ENCODE data around the gene STPG4.

The STPG4 gene

GRCh38 chr2:47050021-47050760 is 104.9 kb downstream of the STPG4 start:
- no peak for DNase-seq

DNA sequence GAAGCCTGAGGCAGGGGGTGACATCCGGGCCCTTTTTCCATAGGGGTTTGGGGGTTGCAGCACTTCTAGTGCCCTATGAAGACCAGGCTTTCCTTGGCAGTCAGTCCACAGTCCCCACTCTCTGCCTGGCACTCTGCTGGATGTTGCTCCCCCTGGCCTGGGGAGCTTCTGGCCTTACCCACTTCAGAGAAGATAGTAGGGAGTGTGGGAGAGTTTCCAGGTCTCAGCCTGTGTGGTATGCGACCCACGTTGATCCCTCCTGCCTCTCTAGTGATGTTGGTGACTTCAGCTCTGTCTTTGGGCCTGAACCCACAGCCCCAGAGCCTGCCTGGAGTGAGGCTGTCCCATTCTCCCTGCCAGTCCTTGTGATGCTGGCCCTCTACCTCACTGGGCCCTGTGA is 105.6 kb downstream of the STPG4 start:
- DNase-seq: no peak

DNA sequence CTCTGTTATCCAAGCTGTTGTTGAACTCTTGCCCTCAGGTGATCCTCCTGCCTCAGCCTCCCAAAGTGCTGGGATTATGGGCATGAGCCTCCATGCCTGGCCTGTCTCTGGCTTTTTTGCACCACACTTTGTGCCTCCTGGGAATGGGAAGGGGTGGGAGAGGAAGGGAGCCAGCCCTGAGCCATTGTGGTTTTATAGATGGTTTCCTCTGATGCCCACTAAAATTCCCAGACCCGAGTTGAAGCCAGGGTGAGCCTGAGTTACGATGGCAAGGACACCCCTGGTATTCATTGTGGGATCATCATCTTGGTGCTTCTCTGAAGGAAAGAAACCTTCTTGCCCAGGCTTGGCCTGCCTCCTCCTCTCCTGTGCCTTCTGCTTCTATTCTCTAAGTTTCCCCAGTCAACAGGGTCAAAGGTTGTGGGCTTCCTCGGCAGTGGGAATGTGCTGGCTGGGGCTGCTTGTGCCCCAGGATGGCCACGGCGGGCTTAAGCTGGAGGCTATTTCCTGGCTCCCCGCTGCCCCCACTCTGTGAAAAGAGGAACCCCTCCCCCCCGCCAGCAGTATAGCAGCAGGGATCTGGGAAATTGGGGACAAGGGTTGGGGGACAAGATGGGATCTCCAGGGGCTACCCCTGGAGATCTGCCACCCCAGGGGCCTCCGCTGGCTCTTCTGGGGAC is 106.2 kb downstream of the STPG4 start:
- no peak for DNase-seq

- no peak for DNase-seq
Measured at GRCh38 chr2:47046271-47046670, 108.8 kb downstream of the STPG4 start.

DNA sequence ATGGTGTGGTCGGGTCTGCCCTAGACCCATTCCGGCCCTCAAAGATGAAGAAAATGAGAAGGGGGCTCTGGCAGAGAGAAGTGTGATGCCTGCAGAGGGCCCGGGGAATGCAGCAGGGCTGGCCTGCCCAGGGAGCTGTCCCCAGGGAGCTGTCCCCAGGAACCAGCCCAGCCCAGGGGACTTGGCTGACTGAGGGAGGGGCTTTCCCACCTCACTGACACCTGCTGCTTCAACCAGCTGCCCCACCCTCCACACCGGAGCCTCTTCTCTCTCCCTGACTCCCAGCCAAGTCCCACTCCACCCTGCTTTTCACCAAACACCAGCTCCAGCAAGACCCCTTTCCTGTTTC is 111.2 kb downstream of the STPG4 start:
- no peak for DNase-seq

GRCh38 chr2:47043142-47043890 is 111.8 kb downstream of the STPG4 start:
- DNase-seq: peak; percentile 55

- DNase-seq: no peak
Measured at GRCh38 chr2:47041891-47042684, 113.0 kb downstream of the STPG4 start.

DNA sequence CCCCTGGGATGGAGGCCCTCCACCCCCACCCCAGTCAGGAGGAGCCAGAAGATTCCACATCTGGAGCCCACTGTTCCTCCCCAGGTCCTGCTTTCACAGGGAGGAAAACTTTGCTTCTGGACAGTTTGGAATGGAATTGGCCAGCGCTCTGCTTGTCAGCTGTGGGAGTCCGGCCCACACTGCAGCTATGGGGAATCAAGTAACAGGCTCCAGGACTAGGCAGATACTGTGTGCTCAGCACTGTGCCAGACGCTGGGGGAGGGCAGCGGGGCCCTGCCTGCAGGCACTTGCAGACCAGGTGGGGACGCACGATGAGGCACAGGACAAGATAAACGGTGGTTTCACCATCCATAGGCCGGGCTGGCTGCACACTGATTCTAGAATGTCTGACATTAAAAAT is 114.0 kb downstream of the STPG4 start:
- DNase-seq: no peak

GRCh38 chr2:47040651-47041050 is 114.5 kb downstream of the STPG4 start:
- no peak for DNase-seq

GRCh38 chr2:47039913-47040562 is 115.1 kb downstream of the STPG4 start:
- DNase-seq: no peak

- DNase-seq: no peak
Measured at GRCh38 chr2:47039489-47039870, 115.6 kb downstream of the STPG4 start.

DNA sequence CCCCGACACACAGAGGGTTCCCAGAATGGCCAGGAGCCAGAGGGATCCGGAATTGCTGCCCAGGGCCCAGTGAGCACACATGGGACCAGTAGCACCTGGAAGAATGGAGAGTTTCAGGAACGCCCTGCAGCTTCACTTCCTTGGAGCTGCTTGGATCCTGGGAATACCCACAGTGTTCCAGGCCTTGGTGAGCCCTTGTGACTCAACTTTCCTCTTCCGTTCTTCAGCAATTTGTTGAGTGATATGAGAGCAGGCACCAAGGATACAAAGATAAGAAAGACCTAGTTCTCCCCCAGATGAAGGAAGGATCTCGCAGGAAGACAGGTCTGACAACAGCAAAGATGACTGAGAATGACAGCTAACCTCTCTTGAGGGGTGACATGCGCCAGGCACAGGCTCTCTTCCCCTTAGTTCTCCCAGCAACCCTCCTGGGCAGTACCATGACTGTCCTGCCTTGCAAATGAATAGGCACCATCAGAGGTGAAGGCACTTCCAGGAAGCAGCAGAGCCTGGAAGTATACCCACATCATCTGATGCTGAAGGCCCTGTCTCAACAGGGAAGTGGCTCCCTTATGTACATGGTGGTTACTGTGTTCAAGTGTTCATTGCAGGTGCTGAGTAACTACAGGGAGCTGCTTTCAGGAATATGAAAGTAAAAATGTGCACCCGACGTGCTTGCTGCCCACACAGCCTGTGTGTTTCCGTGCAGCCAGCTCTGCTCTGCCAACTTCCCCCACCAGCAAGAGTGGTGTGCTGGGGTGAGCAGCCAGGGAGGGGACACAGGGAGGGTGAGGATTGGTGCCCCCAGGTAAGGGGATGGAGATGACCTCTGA is 116.2 kb downstream of the STPG4 start:
- DNase-seq: no peak

DNA sequence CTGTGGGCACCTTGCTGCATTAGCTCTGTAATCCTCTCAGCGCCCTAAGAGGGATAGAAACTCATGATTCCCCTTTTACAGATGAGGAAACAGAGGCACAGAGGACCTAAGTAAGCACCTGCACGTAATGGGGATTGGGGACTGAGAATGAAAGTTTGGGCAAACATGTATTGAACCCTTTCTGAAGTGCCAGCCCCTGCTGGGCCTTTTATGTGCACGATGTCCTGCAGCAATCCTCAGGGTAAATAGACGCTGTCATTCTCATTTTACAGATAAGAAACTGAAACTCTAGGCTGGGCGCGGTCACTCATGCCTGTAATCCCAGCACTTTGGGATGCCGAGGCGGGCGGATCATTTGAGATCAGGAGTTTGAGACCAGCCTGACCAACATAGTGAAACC is 117.4 kb downstream of the STPG4 start:
- no peak for DNase-seq

Measured in eye (tissue), 1 donor.